Activated CD4-positive, CD25-positive, alpha-beta regulatory T cell treated with anti-CD3 and anti-CD28 coated beads, Interleukin-2, amount 50 U/mL, for 16 hours (primary cell): ENCODE measurements around the gene HEATR5A.
"Not testable (repeated sequence)": the region's sequence is repeated elsewhere in the genome, so short reads cannot be mapped to it uniquely, and the experiment has no call there.

Source experiments
- DNase-seq: peaks from one replicate; pipeline ENCODE4 v3.0.0-alpha.2; 2020; ENCODE audit warnings: low read depth, low spot score

Gene HEATR5A

DNA sequence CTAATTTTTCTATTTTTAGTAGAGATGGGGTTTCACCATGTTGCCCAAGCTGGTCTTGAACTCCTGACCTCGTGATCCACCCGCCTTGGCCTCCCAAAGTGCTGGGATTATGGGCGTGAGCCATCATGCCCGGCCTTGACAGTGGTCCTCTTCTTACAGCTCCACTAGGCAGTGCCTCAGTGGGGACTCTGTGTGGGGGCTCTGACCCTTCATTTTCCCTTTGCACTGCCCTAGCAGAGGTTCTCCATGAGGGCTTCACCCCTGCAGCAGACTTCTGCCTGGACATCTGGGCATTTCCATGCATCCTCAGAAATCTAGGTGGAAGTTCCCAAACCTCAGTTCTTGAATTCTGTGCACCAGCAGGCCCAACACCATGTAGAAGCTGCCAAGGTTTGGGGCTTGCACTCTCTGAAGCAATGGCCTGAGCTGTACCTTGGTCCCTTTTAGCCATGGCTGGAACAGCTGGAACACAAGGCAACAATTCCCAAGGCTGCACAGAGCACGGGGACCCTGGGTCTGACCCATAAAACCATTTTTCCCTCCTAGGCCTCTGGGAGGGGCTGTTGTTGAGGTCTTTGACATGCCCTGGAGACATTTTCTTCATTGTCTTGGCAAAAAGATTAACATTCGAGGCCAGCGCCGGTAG lies 90.4 kb downstream of the HEATR5A start:
- not testable (repeated sequence) for DNase-seq

DNA sequence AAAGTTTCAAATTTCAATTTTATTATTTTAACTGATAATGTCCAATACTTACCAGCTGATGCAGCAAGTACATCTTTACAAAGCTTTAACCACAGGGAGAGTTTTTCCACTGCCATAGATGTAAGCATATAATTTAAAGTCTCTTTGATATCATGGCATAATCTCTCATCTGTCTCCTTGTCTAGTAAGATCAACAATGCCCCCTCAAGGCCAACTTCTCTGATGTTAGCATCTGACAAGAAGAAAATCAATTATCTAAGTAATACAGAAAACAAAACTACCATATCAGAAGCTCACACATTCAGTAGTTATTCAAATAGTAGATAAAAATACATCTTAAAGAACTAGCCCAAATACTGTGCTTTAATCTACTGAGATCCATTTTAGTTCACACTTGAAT lies 94.2 kb downstream of the HEATR5A start:
- no peak for DNase-seq

DNA sequence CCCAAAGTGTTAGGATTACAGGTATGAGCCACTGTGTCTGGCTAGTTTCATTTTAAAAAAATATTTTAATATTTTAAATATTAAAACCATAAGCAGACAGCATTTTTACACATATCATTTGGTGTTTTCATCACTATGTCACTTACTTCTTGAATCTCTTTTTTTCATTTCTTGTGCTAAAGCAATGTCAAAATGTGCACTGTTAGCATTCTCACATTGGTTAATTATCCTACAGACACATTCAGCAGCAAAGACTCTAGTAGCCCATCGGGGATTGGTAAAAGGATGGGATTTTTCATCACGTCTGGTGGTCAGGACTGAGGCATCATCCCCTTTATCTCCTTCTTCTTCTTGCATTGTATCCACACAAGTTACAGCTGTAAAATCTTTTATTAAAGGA lies 96.9 kb downstream of the HEATR5A start:
- DNase-seq, result no peak

DNA sequence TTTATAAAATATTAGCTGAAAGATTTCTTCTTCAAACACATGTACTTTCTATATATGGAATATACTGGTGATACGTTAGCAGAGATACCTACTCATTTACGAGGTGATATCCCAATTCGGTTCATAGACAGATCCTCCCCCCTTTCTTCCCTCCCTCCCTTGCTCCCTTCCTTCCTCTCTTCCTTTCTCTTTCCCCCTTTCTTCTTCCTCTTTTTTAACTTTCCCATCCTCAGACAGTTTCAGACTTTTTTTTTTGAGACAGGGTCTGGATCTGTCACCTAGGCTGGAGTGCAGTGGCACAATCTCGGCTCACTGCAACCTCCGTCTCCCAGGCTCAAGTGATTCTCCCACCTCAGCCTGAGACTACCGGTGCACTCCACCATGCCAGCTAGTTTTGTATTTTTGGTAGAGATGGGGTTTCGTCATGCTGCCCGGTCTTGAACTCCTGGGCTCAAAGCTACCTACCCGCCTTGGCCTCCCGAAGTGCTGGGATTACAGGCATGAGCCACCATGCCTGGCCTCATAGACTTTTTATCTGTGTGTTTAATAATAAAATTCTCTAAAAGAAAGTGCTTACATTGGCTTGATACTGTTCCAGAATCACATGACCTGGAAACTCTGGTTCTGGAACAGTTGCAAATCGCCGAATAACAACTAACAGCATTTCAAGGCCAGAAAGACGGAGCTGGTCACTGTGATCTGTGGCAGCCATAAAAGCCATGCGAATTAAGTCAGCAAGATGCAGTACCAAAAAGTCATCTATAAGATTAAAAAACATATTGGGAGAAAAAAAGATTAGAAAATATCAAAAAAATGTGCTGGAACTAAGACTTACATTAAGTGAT lies 99.2 kb downstream of the HEATR5A start:
- no peak for DNase-seq

DNA sequence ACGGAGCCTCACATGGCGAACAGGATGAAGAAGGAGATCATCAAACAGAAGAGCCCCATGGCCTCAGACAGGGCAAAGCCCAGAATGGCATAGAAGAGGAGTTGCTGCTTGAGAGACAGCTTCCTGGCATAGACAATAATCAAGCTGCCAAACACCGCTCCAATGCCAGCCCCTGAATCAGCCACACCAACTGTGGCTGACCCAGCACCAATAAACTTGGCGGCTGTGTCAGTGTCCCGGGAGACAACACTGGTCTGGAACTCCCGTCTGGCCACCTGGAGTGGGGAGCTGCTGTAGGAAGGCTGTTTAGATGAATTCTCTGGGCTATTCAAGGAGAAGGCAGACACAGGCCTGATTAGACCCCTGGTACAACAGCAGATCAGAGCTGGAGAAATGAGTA lies 100.1 kb downstream of the HEATR5A start:
- DNase-seq, result no peak

DNA sequence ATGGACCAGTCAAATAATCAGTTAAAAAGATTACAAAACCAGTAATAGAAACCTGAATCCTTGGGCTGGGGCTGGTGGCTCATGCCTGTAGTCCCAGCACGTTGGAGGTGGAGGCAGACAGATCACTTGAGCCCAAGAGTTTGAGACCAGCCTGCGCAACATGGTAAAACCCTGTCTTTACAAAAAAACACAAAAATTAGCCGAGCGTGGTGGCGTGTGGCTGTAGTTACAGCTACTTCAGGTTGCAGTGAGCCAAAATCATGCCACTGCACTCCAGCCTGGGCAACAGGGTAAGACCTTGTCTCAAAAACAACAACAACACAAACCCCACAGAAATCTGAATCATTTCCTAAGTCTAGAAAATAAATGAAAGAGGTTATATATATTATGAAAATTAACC lies 100.6 kb downstream of the HEATR5A start:
- no peak for DNase-seq

DNA sequence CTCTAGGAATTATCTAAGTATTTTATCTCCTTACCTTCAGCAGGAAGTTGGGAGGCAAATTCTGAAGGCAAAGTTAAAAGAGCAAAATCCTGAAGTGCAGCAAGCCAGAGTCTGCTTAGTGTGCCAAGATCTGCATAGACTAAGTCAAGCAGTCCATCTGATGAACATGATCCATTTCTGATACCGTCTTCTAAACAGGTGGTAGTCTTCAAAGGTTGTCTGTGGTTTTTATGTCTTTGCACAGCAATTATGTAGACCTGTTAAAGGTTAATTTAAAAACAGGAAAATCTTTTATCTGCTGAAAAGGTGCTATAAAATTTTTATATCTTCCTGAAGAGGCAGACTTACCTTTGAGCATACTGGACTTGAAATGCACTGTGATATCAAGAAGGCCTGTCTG lies 107.4 kb downstream of the HEATR5A start:
- DNase-seq, result no peak

DNA sequence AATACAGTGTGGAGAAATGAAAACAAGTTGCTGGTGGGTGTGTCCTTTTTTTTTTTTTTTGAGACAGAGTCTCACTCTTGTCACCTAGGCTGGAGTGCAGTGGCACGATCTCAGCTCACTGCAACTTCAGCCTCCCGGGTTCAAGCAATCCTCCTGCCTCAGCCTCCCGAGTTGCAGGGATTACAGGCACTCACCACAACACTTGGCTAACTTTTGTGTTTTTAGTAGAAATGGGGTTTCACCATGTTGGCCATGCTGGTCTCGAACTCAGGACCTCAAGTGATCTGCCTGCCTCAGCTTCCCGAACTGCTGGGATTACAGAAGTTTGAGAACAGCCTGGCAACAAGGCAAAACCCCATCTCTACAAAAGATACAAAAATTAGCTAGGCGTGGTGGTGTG lies 108.0 kb downstream of the HEATR5A start:
- not testable (repeated sequence) for DNase-seq

DNA sequence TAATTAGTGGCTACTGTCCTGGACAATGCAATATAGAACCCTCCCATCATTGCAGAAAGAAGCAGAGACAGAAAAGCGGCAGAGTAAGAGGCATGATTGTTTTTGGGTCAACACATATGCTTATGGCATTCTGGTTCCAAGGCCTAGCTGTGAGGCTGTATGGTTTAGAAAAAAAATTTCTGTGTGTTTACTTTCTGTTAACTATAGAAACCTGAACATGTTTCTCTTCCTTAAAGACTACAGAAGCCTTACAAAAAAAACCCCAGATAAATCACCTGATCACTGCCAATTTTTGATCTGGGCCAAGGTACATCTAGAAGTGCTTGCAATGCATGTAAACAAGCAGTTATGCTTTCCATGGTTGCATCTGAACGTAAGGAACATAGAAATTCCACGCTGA lies 112.7 kb downstream of the HEATR5A start:
- no peak for DNase-seq

DNA sequence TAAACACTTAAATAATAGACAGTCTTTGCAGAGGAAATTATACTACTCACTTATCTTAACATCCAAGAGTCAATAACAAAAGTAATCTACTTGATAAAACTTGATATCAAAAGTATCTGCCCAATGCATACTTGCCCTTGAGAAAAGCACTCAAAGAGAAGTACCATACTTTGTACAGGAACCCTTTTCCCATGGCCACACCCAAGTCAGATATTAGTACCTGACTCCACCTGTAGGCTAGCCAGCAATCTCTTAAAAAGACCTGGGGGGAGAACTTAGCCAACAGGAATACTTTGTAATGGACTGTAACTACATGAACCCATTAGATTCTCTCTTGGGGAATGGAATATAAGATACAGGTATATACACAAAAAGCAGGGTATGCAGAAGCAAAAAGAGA lies 113.2 kb downstream of the HEATR5A start:
- DNase-seq, result no peak

DNA sequence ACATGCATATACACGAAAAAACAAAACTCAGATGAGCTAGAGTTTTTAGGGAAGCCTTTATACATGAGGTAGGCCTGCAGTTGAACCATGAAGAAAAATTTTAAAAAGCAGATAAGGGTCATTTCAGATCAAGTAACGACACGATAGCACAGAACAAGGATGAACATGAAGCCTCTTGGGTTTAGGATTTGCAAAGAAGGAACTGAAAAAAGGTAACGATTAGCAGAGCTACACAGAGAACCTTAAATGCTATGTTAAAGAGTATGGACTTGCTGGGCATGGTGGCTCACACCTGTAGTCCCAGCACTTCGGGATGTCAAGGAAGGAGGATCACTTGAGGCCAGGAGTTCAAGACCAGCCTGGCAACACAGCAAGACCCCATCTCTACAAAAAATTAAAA lies 116.7 kb downstream of the HEATR5A start:
- DNase-seq, result no peak

DNA sequence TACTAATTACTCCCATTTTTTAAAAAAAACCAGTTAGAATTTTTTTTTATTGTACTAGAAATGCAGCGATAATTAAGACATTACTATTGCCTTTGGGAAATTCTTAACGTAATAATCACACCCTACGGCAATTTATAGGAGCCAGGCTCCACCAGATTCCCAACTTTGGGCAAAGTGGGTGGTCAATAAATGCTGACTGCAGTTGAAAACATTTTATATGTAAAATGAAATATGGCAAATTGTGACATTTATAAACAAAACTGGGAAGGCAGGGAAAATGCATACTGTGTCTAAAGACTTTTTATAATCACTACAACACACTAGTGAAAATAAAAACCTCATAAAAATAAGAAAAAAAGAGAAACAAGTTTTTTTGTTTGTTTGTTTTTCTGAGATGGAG lies 119.5 kb downstream of the HEATR5A start:
- no peak for DNase-seq

DNA sequence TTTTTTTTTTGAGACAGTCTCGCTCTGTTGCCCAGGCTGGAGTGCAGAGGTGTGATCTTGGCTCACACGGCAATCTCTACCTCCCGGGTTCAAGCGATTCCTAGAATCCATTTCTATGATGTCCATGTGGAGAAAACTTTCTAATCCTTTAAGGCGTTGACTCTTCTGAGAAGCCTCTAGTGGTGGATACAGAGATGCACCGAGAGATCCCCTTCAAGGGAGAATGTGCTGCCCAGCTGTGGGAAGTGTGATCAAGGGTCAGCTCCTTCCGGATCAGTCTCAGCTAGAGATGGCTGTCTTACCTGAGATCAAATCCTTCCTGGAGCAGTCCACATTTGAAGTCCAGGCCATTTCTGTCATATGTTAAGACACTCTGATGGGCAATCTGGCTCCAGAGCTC lies 120.1 kb downstream of the HEATR5A start:
- DNase-seq, result no peak

DNA sequence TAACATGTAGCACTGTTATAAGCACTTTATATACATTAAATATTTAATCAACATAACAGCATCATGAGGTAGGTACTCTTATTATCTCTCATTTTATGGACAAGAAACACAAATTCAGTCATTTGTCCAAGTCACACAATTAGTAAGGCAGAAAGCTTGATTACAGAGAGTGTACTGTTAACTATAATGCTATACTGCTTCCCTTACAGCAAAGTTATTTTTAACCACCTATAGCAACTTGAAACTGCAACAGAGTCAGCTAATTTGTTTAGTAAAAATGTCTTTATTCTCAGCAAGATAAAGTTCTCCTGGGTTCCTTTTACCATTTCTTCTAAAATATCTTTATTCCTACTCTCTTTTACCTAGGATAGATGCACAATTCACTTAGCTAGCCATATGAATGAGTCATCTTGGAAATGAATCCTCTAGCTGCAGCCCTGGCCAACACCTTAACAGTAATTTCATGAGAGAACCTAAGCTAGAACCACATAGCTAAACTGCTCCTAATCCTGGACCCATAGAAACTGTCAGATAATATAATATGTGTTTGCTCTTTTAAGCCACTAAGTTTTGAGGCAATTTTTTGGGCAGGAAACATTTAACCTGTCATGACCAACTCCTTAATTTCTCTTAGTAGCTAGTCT lies 122.5 kb downstream of the HEATR5A start:
- DNase-seq, result no peak

DNA sequence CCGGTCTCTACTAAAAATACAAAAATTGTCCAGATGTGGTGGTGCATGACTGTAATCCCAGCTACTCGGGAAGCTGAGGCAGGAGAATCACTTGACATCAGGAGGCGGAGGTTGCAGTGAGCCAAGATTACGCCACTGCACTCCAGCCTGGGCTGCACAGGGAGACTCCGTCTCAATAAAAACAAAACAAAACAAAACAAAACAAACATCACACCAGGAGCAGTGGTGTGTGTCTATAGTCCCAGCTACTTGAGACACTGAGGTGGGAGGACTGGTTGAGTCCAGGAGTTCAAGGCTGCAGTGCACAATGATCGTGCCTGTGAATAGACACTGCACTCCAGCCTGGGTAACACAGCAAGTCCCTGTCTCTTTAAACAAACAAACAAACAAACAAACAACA lies 123.2 kb downstream of the HEATR5A start:
- DNase-seq, result no peak

DNA sequence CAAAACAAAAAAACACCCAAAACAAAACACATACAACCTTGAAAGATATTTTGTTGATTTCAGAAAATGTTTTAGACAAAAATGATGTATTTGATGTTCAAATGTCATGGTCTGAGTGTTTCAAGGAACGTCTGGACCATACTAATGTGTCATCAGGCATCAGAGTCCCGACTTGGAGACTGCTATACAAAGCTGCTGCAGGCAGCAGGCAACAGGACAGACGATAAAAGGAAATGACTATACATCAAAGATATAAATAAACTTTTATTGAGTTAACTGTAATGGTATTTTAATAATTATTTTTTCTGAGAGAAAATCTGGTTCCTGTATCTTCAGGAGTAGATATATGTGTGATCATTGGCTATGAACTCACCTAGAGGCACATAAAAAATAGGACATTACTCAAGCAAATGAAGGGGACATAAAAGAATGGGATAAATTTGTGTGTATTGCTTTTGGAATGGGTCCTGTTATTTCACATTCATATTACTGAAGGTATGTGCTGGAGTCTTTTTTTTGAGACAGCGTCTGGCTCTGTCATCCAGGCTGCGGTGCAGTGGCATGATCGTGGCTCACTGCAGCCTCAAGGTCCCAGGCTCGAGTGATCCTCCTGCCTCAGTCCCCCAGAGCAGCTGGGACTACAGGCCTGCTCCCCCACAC lies 125.5 kb downstream of the HEATR5A start:
- no peak for DNase-seq

DNA sequence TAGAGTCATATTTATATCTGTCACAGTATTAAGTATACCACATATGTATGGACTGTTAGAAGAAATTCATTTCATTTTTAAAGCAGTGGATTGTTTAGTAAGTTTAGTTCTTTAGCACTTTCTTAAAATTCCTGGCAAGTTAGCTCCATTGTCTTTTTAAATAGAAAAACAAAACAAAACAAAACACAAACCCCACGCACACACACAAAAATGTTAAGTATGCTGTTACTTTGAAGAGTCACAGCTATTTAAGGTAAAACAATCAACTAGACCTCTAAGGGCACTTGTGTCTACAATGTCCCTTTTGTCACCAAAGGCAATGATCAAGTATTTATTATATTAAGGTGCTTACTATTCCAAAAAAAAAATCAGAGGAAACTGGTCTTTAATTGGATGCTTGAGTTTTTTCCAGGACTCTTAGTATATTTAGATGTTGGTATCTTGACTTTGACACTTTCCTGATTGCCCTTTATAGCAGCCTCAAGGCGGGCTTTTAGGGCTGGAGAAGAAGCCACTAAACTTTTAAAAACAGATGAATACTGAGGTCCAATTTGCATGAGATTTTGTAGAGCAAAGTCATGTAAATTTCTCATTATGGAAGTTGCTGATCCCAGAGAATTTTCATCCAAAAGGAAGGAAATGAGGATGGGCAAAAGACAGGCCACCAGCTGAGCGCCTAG lies 127.3 kb downstream of the HEATR5A start:
- DNase-seq, result no peak

DNA sequence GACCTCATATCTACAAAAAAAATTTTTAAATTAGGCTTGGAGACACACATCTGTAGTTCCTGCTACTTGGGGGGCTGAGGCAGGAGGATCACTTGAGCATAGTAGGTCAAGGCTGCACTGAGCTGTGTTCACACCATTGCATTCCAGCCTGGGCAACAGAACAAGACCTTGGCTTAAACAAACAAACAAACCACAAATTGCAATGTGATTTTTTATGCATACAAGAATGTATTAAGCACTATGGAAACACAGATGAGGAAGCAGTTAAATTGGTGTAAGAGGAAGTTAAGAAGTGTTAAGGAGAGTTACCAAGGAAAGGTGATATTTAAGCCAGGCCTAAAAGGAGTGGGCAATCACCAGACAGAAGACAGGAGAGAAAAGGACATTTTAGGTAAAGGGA lies 129.1 kb downstream of the HEATR5A start:
- DNase-seq, result no peak

DNA sequence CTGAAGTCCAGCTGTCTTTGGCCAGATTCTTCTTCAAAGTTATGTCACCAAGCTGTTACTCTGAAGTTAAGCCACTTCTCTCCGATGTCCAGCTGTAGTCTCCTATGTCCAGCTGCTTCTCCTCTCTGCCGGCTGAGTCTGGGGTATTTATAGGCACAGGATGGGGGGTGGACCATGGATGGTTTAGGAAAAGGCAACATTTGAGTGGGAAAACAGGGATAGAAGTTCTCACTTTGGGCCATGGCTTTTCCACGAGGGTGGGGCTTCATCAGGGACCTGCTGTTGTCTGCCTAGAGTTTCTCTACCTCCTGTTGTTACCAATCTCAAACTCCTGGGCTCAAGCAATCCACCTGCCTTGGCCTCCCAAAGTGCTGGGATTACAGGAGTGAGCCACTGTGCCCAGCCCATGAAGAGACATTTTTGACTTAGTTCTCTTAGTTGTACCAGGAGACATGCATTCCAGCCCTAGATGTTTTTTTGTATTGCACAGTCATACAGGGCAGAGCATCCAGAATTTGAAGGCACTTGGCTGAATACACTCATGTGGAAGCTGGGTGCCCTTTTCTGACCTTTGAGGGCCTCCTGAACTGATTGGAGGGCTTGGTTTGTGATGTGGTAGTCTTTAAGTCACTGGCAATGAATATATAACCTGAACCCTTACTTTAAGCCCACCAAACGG lies 132.9 kb downstream of the HEATR5A start:
- no peak for DNase-seq

DNA sequence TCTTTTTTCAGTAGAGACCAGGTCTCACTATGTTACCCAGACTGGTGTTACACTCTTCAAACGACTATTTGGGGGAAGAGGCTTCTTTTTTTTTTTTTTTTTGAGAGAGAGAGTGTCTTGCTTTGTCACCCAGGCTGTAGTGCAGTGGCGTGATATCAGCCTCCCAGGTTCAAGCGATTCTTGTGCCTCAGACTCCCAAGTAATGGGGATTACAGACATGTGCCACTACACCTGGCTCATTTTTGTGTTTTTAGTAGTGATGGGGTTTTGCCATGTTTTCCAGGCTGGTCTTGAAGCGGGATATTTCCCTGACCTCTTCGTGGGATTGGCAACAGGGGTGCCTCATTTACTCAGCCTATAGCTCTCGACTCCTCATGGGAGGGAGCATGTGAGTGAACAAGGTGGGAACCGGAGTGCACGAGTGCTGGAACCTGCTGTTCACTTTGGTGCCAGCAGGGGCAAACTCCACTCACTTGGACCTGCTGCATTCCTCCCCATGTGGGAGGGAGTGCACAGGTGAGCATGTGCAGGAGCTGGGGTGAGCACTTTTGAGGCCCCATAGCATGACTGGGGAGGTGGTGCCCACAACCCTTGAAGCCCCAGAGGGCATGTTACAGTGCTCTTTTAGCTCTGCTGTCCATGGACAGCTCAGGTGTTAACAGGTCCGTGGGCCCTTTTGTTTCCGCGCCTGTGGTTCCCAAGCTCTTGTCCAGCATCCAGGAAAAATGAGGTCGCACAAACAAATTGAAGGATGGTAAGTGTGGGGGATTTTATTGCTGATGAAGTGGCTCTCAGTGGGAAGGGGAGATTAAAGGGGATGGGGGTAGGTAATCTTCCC lies 133.7 kb downstream of the HEATR5A start:
- DNase-seq, result no peak
